HepG2 (cell line): ENCODE measurements around the gene POLR3GL. TPM values are rescaled to one million over a fixed set of nuclear protein-coding genes. Genes with fewer than 3 reads are reported as not detected.
A peak's percentile ranks its signal among the peaks of the same experiment; 100 is the strongest.

Experiments used
- ADNP ChIP-seq: sonication (generic); formaldehyde crosslinking; IDR thresholded peaks from 2 replicates; pipeline ENCODE4 v1.4.0; 2020; ENCODE audit warnings: missing genetic modification reagents
- AFF4 ChIP-seq: sonication (generic); formaldehyde crosslinking; IDR thresholded peaks from 2 replicates; pipeline ENCODE4 v1.4.0; 2020; ENCODE audit warnings: missing genetic modification reagents
- ATF7-NPFF ChIP-seq: sonication (generic); formaldehyde crosslinking; IDR thresholded peaks from 2 replicates; pipeline ENCODE4 v1.8.1; 2023; ENCODE audit warnings: mild to moderate bottlenecking, low read depth, missing genetic modification reagents, moderate library complexity
- CENPT ChIP-seq: sonication (generic); formaldehyde crosslinking; IDR thresholded peaks from 2 replicates; pipeline ENCODE4 v1.8.0; 2022; ENCODE audit warnings: low read depth, mild to moderate bottlenecking, moderate library complexity, missing genetic modification reagents
- HOXD1 ChIP-seq: sonication (generic); formaldehyde crosslinking; IDR thresholded peaks from 2 replicates; pipeline ENCODE4 v1.5.0; 2020; ENCODE audit warnings: missing genetic modification reagents
- KAT7 ChIP-seq: IDR thresholded peaks from 2 replicates; pipeline ENCODE4 v1.6.1; 2018; ENCODE audit warnings: borderline replicate concordance, missing compliant biosample characterization
- MXD1 ChIP-seq: sonication (generic); formaldehyde crosslinking; IDR thresholded peaks from 2 replicates; pipeline ENCODE4 v1.4.0; 2020; ENCODE audit warnings: mild to moderate bottlenecking, missing genetic modification reagents
- MYC ChIP-seq: sonication (generic); formaldehyde crosslinking; IDR thresholded peaks from 2 replicates; pipeline ENCODE4 v1.9.0; 2021; ENCODE audit warnings: missing genetic modification reagents, borderline replicate concordance
- NR3C1 ChIP-seq: sonication (generic); formaldehyde crosslinking; IDR thresholded peaks from 2 replicates; pipeline ENCODE4 v1.4.0; 2020; ENCODE audit warnings: missing genetic modification reagents
- PAF1 ChIP-seq: IDR thresholded peaks from 2 replicates; pipeline ENCODE4 v1.6.1; 2016; ENCODE audit warnings: missing genetic modification reagents, missing compliant biosample characterization
- POLR2A ChIP-seq, 2 experiments: IDR thresholded peaks; 2 replicates each; pipeline ENCODE4 v1.6.1; 2011; ENCODE audit warnings: low read depth in 2 of 2, low read length in 2 of 2, mild to moderate bottlenecking in 1 of 2, moderate library complexity in 1 of 2; ENCODE audit not compliant: insufficient read depth in 1 of 2
- POLR2AphosphoS5 ChIP-seq: IDR thresholded peaks from 2 replicates; pipeline ENCODE4 v1.6.1; 2012; ENCODE audit warnings: low read depth, low read length
- RNF2 ChIP-seq: fragments of 450-650 bp; conservative IDR thresholded peaks from 2 replicates; pipeline ENCODE4 v1.6.1; 2016; ENCODE audit warnings: low read depth
- SRY ChIP-seq: sonication (generic); formaldehyde crosslinking; IDR thresholded peaks from 2 replicates; pipeline ENCODE4 v1.8.0; 2022; ENCODE audit warnings: mild to moderate bottlenecking, missing genetic modification reagents
- ZBTB42 ChIP-seq: sonication (generic); formaldehyde crosslinking; IDR thresholded peaks from 2 replicates; pipeline ENCODE4 v1.5.0; 2020; ENCODE audit warnings: mild to moderate bottlenecking, missing genetic modification reagents
- ZFP36L1 ChIP-seq: sonication (generic); formaldehyde crosslinking; IDR thresholded peaks from 2 replicates; pipeline ENCODE4 v1.8.0; 2022; ENCODE audit warnings: mild to moderate bottlenecking, missing genetic modification reagents, moderate library complexity
- ZFP90 ChIP-seq: sonication (generic); formaldehyde crosslinking; IDR thresholded peaks from 2 replicates; pipeline ENCODE4 v1.8.0; 2022; ENCODE audit warnings: missing genetic modification reagents, mild to moderate bottlenecking, inconsistent platforms, borderline replicate concordance
- ZNF414 ChIP-seq: sonication (generic); formaldehyde crosslinking; IDR thresholded peaks from 2 replicates; pipeline ENCODE4 v1.5.0; 2020; ENCODE audit warnings: missing genetic modification reagents
- ZNF550 ChIP-seq: sonication (generic); formaldehyde crosslinking; IDR thresholded peaks from 2 replicates; pipeline ENCODE4 v1.4.0; 2020; ENCODE audit warnings: mild to moderate bottlenecking, missing genetic modification reagents, borderline replicate concordance
- ZNF570 ChIP-seq: sonication (generic); formaldehyde crosslinking; IDR thresholded peaks from 2 replicates; pipeline ENCODE4 v1.4.0; 2020; ENCODE audit warnings: mild to moderate bottlenecking, missing genetic modification reagents, borderline replicate concordance
- ZNF629 ChIP-seq: sonication (generic); formaldehyde crosslinking; conservative IDR thresholded peaks from 2 replicates; pipeline ENCODE4 v1.5.0; 2020; ENCODE audit warnings: missing genetic modification reagents
- ZNF670 ChIP-seq: sonication (generic); formaldehyde crosslinking; IDR thresholded peaks from 2 replicates; pipeline ENCODE4 v1.8.0; 2022; ENCODE audit warnings: mild to moderate bottlenecking, missing genetic modification reagents, borderline replicate concordance
- ZNF749 ChIP-seq: sonication (generic); formaldehyde crosslinking; IDR thresholded peaks from 2 replicates; pipeline ENCODE4 v1.8.0; 2022; ENCODE audit warnings: mild to moderate bottlenecking, missing genetic modification reagents, moderate library complexity, borderline replicate concordance
- ZNF841 ChIP-seq: sonication (generic); formaldehyde crosslinking; IDR thresholded peaks from 2 replicates; pipeline ENCODE4 v1.8.1; 2023; ENCODE audit warnings: missing genetic modification reagents, borderline replicate concordance
- ZNF878 ChIP-seq: sonication (generic); formaldehyde crosslinking; IDR thresholded peaks from 2 replicates; pipeline ENCODE4 v1.8.1; 2023; ENCODE audit warnings: mild to moderate bottlenecking, missing genetic modification reagents, moderate library complexity
- polyA plus RNA-seq, 8 experiments: library from polyadenylated mRNA; depleted of rRNA in 3 of 8; stranded (reverse) in 7 of 8; unstranded in 1 of 8; fragments of >200 nt; fragmentation: Illumina TruSeq in 4 of 8; extraction: Trizol in 4 of 8; gene quantifications; 2 replicates each; pipeline versions ENCODE4 v1.2.1 to v1.2.3, GENCODE V29; 2011 to 2016; ENCODE audit warnings: low read depth in 4 of 8, missing spikeins in 1 of 8, mixed read lengths in 1 of 8; ENCODE audit not compliant: insufficient read depth in 1 of 8
- total RNA-seq, 5 experiments: library from RNA; depleted of rRNA; stranded (reverse); fragments of >200 nt; fragmentation: Illumina TruSeq; extraction: Trizol; gene quantifications; 2 replicates each; pipeline ENCODE4 v1.2.3, GENCODE V29; 2016; ENCODE audit warnings: low read depth in 1 of 5

Gene POLR3GL
- total and polyA plus RNA-seq, 2 of the 13 experiments (the other 11 are each of a cell fraction or from before 2014, with no cell fraction given), result 11.5 to 12.4 TPM

GRCh38 chr1:145993618-145994390 is 29.3 kb downstream of the POLR3GL start (continued):
- no peak for TF ChIP-seq SRY (CRISPR knock-in tag)
- no peak for TF ChIP-seq HOXD1
- no peak for TF ChIP-seq ATF7-NPFF (CRISPR knock-in tag)
- TF ChIP-seq ZNF878 (CRISPR knock-in tag), result no peak
- TF ChIP-seq NR3C1, result no peak
- TF ChIP-seq ADNP, result no peak
- no peak for TF ChIP-seq ZNF550 (CRISPR knock-in tag)
- no peak for TF ChIP-seq MYC
- TF ChIP-seq POLR2AphosphoS5, result peak; percentile 32
- no peak for TF ChIP-seq ZNF570 (CRISPR knock-in tag)
- TF ChIP-seq ZBTB42 (CRISPR knock-in tag), result no peak
- TF ChIP-seq CENPT (CRISPR knock-in tag), result no peak
- TF ChIP-seq ZNF841 (CRISPR knock-in tag), result 0 out of 2 replicates have a peak, but pooled peaks have one; percentile 29
- TF ChIP-seq MXD1 (CRISPR knock-in tag), result no peak
- TF ChIP-seq PAF1 (CRISPR knock-in tag), result peak; percentile 48; the same call in 1 of the 2 replicates
- no peak for TF ChIP-seq ZNF749 (CRISPR knock-in tag)
- TF ChIP-seq ZFP36L1, result 0 out of 2 replicates have a peak, but pooled peaks have one; percentile 20
- TF ChIP-seq ZNF629 (CRISPR knock-in tag), result no peak
- no peak for TF ChIP-seq KAT7 (CRISPR knock-in tag)
- TF ChIP-seq ZNF414 (CRISPR knock-in tag), result no peak
- no peak for TF ChIP-seq ZFP90 (CRISPR knock-in tag)
- no peak for TF ChIP-seq RNF2
- TF ChIP-seq AFF4 (CRISPR knock-in tag), result peak; percentile 72
- no peak for TF ChIP-seq ZNF670
- peak in 1 of 2 experiments; percentile 35; a peak in 1 of 4 replicates for TF ChIP-seq POLR2A (IDR thresholded peaks at IDR 0.05; ENCODE audit: insufficient read depth in 1 of 2, low read depth in 2 of 2, low read length in 2 of 2)
